Heart left ventricle (tissue), 13 donors: ENCODE results near the gene ELP6.

ENCODE experiments used
- POLR2A ChIP-seq, 2 donors: fragments of 450-650 bp; IDR thresholded peaks; one replicate each; pipeline ENCODE4 v1.6.1; 2017; ENCODE audit warnings: antibody characterized with exemption in 2 of 2, mild to moderate bottlenecking in 2 of 2, moderate library complexity in 2 of 2
- TF ChIP-seq, protein P1 (sequence below), 12 donors: fragments of 200-600 bp; sonication (generic) in 4 of 12; IDR thresholded peaks; one replicate each; pipeline versions ENCODE4 v1.5.0 to v1.8.0; 2018 to 2022; ENCODE audit warnings: antibody characterized with exemption in 12 of 12, mild to moderate bottlenecking in 5 of 12
- donor health status: ischemic (EF 13 %, LVEDD 7.1; RV severe dilation, severe dysfunction).
- donor health status: DM: no; HTN: yes; CAD: no.
- donor health status: DM: no; HTN: no; CAD: no.
- donor health status: ischemic (EF 25% LVEDD 6.9; RV normal size, moderate dysfunction).
- donor health status: ischemic (EF 25% LVEDD 5.7; RV mildly dilated, moderate dysfunction).
- donor health status: ischemic (EF 35%, LVEDD 5.7; RV mildly dilated, moderate dysfunction).
- donor health status: nonischemic (EF 11% LVEDD 7.7; RV severe dilation, severe dysfunction).
- donor health status: DM: yes; HTN: yes; CAD: no.
- donor health status: PGD.
- donor health status: ischemic (EF 29% LVEDD 5.4; RV normal size, mild dysfunction).
- donor health status: nonischemic (EF 23%, LVEDD 6.1; RV moderate dilation, normal function).

DNA sequence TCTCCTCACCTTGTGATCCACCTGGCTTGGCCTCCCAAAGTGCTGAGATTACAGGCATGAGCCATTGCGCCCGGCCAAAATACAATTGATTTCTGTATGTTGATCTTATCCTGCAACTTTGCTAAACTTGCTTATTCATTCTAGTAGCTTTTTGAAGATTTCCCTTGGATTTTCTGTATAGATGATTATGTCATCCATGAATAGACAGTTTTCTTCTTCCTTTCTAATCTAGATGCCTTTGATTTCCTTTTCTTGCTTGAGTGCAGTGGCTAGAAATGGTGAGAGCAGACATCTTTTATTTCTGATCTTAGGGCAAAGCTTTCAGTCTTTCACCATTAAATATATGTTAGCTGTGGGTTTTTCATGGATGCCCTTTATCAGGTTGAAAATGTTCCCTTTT, 4.4 kb upstream of the ELP6 start:
- TF ChIP-seq, protein P1, sequence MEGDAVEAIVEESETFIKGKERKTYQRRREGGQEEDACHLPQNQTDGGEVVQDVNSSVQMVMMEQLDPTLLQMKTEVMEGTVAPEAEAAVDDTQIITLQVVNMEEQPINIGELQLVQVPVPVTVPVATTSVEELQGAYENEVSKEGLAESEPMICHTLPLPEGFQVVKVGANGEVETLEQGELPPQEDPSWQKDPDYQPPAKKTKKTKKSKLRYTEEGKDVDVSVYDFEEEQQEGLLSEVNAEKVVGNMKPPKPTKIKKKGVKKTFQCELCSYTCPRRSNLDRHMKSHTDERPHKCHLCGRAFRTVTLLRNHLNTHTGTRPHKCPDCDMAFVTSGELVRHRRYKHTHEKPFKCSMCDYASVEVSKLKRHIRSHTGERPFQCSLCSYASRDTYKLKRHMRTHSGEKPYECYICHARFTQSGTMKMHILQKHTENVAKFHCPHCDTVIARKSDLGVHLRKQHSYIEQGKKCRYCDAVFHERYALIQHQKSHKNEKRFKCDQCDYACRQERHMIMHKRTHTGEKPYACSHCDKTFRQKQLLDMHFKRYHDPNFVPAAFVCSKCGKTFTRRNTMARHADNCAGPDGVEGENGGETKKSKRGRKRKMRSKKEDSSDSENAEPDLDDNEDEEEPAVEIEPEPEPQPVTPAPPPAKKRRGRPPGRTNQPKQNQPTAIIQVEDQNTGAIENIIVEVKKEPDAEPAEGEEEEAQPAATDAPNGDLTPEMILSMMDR (IDR thresholded peaks at IDR 0.05): no peak
- no peak for TF ChIP-seq POLR2A (IDR thresholded peaks at IDR 0.05)
